ENCODE measurements around the gene C4BPB. TPM values are rescaled to one million over a fixed set of nuclear protein-coding genes. Genes with fewer than 3 reads are reported as not detected.

Gene C4BPB
- 0.24 and 0.32 TPM in 2 replicates for total RNA-seq

DNA sequence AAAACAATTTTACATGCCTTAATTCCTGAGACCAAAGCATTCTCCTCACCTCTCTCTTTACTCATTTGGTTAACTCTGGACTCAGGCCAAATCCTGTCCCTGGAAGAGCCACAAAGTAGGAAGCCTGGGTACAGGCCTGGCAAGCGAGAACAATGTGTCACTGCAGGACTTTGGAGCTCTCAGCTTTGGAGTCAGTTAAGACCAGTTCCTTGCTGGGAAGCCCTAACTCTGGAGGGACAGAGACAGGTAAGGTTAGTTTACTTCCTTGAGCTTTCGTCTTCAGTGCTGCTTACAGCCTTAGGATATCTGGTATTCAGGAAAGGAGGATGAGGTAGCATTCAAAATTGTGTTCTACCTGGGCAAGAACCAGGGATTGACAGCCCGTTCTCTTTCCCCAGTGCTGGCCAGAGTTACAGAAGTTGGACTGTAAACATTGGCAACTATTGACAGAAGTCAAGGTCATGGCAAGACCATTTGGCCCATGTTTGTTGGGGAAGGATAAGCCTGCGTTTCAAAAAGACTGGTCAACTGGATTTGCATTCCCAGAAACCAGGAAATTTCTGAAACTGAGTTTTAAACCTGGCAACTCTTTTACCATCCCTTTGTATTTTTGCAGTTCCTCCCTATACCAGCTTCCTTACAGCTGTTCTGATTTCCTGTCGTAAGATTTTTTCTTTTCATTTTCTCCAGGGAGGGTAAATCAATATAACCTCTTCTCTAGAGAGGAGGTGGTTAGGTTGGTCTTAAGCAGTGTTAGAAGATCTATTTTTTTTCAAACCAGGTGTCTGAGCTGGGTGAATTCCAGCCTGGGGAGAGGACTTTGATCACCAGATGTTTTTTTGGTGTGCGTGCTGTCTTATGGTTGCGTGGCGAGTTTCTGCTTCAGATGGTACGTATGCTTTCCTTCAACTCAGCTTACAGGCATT lies at the start of gene C4BPB:
Gene C4BPB, plus strand, starts transcription at position 160 of the 926 bp plus-strand sequence. Its CDS starts 672 bp downstream, at position 832.

GRCh38 chr1:207051191-207051943 lies 37.3 kb upstream of the C4BPB start, which contains the start of gene YOD1:
YOD1 (minus strand) TSS chr1:207051208; CDS start chr1:207051030, 178 bp downstream.

DNA sequence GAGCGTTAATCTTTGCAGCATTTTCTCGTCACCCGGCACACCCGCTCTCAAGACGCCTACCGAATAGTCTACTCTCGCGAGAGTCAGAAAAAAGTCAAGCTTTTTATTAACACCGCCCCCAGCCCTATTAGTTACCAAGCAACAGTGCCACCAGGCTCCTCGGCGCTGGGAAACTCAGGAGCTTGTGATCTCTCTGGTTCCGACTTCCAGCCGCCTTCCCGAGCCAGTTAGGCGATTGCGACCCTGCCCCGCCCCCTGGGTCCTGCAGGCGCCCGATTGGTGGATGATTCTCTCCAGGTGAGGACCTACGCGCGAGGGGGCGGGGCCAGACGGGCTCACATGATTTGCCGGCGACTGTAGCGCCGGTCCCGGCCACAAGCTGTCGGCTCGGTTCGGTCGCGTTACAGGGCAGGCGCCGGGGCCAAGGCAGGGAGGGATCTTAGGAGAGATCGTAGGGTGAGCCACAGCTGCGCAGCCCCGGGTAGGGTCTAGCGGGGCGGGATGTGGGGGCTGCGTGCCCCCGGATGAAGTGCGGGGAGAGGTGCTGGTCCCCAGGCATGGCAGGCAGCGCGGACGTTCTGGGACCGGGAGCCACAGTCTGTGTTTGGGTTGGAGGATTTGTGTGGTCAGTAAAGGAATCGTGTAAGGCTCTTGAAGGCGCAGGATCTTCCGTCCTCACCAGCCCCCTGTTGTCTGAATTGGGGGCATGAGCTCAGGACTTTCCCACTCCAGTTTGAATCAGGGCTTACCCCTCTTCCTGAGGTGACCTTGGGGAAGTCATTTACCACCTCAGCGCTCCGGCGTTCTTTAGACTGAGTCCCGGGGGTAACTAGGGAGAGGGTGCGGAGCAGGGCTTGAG lies 35.5 kb upstream of the C4BPB start, which contains the start of gene PFKFB2:
Gene PFKFB2, plus strand, starts transcription at position 365 of the 859 bp plus-strand sequence. CDS start 1,443 bp downstream, outside the sequence.

GRCh38 chr1:207103892-207104373 lies 15.3 kb downstream of the C4BPB start, which contains the start of gene C4BPA:
C4BPA (plus strand) TSS chr1:207104233; CDS start chr1:207113026, 8,793 bp downstream.

Other genes starting within 250 kb of the C4BPB start
- not detected in 2 replicates for gene IL20, start 223.2 kb upstream of the C4BPB start, total RNA-seq
- gene IL24, start 191.4 kb upstream of the C4BPB start, total RNA-seq, result 0.16 TPM in 1 of 2 replicates, not detected in the other
- 0.32 and 0.73 TPM in 2 replicates for gene FCMR, start 166.9 kb upstream of the C4BPB start, total RNA-seq
- gene PIGR, start 142.4 kb upstream of the C4BPB start, total RNA-seq, result under 0.01 TPM in 1 of 2 replicates, not detected in the other
- not detected in 2 replicates for gene FCAMR, start 118.4 kb upstream of the C4BPB start, total RNA-seq
- 0.12 and 0.16 TPM in 2 replicates for gene C1orf116, start 56.1 kb upstream of the C4BPB start, total RNA-seq
- 11.2 and 12.8 TPM in 2 replicates for gene YOD1, start 37.7 kb upstream of the C4BPB start, total RNA-seq
- 8.1 and 15.7 TPM in 2 replicates for gene PFKFB2, start 35.6 kb upstream of the C4BPB start, total RNA-seq
- gene C4BPA, start 15.4 kb downstream of the C4BPB start, total RNA-seq, result not detected in 2 replicates
- gene CD55, start 232.8 kb downstream of the C4BPB start, total RNA-seq, result 53.2 and 59.1 TPM in 2 replicates